ENCODE data around the gene AKNA.
A peak's percentile ranks its signal among the peaks of the same experiment; 100 is the strongest.

Gene AKNA

GRCh38 chr9:114319147-114319546, 68.6 kb downstream of the AKNA start:
- no peak for DNase-seq
- intact Hi-C loops (cut with DNase I; ENCODE audit: low total_unique reads) = no loop called here

DNA sequence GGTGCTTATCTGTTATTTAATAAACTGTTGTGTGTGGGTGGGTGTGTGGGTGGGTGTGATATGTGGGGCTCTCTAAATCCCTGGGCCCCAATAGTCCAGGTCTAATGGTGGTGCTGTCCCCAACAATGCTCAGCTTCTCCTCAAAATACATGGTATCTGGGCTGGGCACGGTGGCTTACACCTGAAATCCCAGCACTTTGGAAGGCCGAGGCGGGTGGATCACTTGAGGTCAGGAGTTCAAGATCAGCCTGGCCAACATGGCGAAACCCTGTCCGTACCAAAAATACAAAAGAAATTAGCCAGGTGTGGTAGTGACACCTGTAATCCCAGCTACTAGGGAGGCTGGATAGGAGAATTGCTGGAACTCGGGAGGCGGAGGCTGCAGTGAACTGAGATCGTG, 69.4 kb downstream of the AKNA start:
- no peak overlapping the region for H3K27ac ChIP-seq
- H3K36me3 ChIP-seq = no peaks in the 10 kb centered on the region
- H3K27me3 ChIP-seq = peaks cover 0 to 8% of the 10 kb centered on the region in 2 donors
- TF ChIP-seq, protein P1, sequence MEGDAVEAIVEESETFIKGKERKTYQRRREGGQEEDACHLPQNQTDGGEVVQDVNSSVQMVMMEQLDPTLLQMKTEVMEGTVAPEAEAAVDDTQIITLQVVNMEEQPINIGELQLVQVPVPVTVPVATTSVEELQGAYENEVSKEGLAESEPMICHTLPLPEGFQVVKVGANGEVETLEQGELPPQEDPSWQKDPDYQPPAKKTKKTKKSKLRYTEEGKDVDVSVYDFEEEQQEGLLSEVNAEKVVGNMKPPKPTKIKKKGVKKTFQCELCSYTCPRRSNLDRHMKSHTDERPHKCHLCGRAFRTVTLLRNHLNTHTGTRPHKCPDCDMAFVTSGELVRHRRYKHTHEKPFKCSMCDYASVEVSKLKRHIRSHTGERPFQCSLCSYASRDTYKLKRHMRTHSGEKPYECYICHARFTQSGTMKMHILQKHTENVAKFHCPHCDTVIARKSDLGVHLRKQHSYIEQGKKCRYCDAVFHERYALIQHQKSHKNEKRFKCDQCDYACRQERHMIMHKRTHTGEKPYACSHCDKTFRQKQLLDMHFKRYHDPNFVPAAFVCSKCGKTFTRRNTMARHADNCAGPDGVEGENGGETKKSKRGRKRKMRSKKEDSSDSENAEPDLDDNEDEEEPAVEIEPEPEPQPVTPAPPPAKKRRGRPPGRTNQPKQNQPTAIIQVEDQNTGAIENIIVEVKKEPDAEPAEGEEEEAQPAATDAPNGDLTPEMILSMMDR (IDR thresholded peaks at IDR 0.05) = no peak
- no peak overlapping the region for H3K4me3 ChIP-seq
- no peaks in the 10 kb centered on the region for H3K9me3 ChIP-seq
- peak in 1 of 2 donors; percentile 21 for DNase-seq
- intact Hi-C loops (cut with DNase I; ENCODE audit: low total_unique reads) = no loop called here
- no peaks in the 10 kb centered on the region for H3K4me1 ChIP-seq

More at GRCh38 chr9:114319147-114319546, 68.6 kb downstream of the AKNA start:
- Histone ChIP-seq H3K4me1 (no peaks in the 10 kb centered on the region), H3K9me3 (no peaks in the 10 kb centered on the region), H3K4me3 (no peak overlapping the region), H3K27ac (no peak overlapping the region), H3K36me3 (no peaks in the 10 kb centered on the region), H3K27me3 (peaks cover 0 to 11% of the 10 kb centered on the region in 2 donors)
- TF ChIP-seq, protein P1 (IDR thresholded peaks at IDR 0.05) = no peak

- Histone ChIP-seq H3K27me3 (peaks cover 0 to 8% of the 10 kb centered on the region in 2 donors), H3K4me3 (no peak overlapping the region), H3K36me3 (no peaks in the 10 kb centered on the region), H3K4me1 (no peaks in the 10 kb centered on the region), H3K27ac (no peak overlapping the region), H3K9me3 (no peaks in the 10 kb centered on the region)
- intact Hi-C loops (cut with DNase I; ENCODE audit: low total_unique reads) = no loop called here
- TF ChIP-seq, protein P1 (IDR thresholded peaks at IDR 0.05) = no peak
- no peak for DNase-seq
Observed at GRCh38 chr9:114317665-114318357, 70.0 kb downstream of the AKNA start.

GRCh38 chr9:114316605-114317230, 71.1 kb downstream of the AKNA start:
- Histone ChIP-seq H3K4me1 (no peaks in the 10 kb centered on the region), H3K27ac (no peak overlapping the region), H3K36me3 (no peaks in the 10 kb centered on the region), H3K9me3 (no peaks in the 10 kb centered on the region), H3K4me3 (no peak overlapping the region), H3K27me3 (peaks cover 0 to 8% of the 10 kb centered on the region in 2 donors)
- peak in 1 of 2 donors; percentile 33 for DNase-seq
- intact Hi-C loops (cut with DNase I; ENCODE audit: low total_unique reads) = no loop called here
- TF ChIP-seq, protein P1 (IDR thresholded peaks at IDR 0.05) = no peak

DNA sequence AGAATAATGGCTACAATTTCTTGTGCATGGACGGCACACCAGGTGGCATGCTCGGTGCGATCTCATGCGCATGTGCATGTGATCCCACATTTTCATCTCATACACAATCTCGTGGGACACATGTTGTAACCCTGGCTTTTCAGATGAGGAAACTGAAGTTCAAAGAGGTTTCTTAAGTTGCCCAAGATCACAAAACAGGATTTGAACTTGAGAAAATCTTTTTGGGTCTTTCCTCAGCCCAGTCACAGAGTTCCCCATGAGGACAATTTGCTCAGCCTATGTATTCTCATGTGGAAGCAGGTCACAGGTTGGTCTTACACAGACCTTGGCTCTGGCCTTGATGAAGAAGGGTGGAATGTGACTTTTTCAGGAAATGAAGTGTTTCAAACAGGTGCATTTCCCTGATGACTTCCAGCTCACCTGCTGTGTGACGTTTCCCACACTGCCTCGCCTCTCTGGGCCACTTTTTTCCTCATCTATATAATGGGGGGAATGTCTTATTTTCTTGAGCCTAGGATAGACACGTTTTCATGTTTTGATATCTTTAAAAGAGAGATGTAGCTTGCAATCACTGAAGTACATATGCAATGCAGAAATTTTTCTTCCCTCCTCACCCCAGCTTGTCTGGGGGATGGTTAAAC, 71.9 kb downstream of the AKNA start:
- no peaks in the 10 kb centered on the region for H3K9me3 ChIP-seq
- DNase-seq = peak in 1 of 2 donors; percentile 11
- H3K27me3 ChIP-seq = peaks cover 0 to 8% of the 10 kb centered on the region in 2 donors
- no peak overlapping the region for H3K27ac ChIP-seq
- H3K36me3 ChIP-seq = peaks cover 0 to under 1% (median 0%) of the 10 kb centered on the region in 3 donors
- H3K4me3 ChIP-seq = no peak overlapping the region
- intact Hi-C loops (cut with DNase I; ENCODE audit: low total_unique reads) = no loop called here
- TF ChIP-seq, protein P1 (IDR thresholded peaks at IDR 0.05) = no peak
- no peaks in the 10 kb centered on the region for H3K4me1 ChIP-seq

Data from tibial artery (tissue), 4 donors.